MCF 10A (cell line): Measurements from ENCODE around the gene AKAP7. TPM values are rescaled to one million over a fixed set of nuclear protein-coding genes. Genes with fewer than 3 reads are reported as not detected.
"Not testable (repeated sequence)": the region's sequence is repeated elsewhere in the genome, so short reads cannot be mapped to it uniquely, and the experiment has no call there.

ENCODE experiments used
- BruUV-seq: library from RNA; stranded (reverse); fragments of 400-500 nt; replicated peaks from 2 replicates; lab custom pipeline; 2021; lab: Mats Ljungman, UMichigan
- CTCF ChIA-PET: fragments of 300-600 bp; sonication (Branson Sonifier 250); formaldehyde crosslinking; extraction: SDS; loops from one replicate; lab custom pipeline; 2021; ENCODE audit warnings: antibody characterized with exemption, inconsistent platforms; lab: Yijun Ruan, JAX
- POLR2A ChIA-PET: fragments of 300-600, 350-650 bp; sonication (Branson Sonifier 250); formaldehyde crosslinking; extraction: SDS; loops from one replicate; lab custom pipeline; 2020; ENCODE audit warnings: antibody characterized with exemption, inconsistent platforms; lab: Yijun Ruan, JAX
- DNase-seq: peaks from one replicate; pipeline ENCODE4 v3.0.0-alpha.2; 2018; ENCODE audit not compliant: unreplicated experiment
- H3K27ac Mint-ChIP-seq: one replicate; pipeline ENCODE4 v1.8.0; 2022; ENCODE audit warnings: mild to moderate bottlenecking, low read depth, mixed read lengths; ENCODE audit not compliant: unreplicated experiment
- H3K27me3 Mint-ChIP-seq: one replicate; pipeline ENCODE4 v1.8.0; 2022; ENCODE audit warnings: mixed read lengths; ENCODE audit not compliant: insufficient read depth, unreplicated experiment
- H3K36me3 Mint-ChIP-seq: one replicate; pipeline ENCODE4 v1.8.0; 2022; ENCODE audit warnings: mild to moderate bottlenecking, moderate library complexity, mixed read lengths; ENCODE audit not compliant: insufficient read depth, unreplicated experiment
- H3K4me1 Mint-ChIP-seq: one replicate; pipeline ENCODE4 v1.8.0; 2022; ENCODE audit warnings: mixed read lengths; ENCODE audit not compliant: insufficient read depth, unreplicated experiment
- H3K4me3 Mint-ChIP-seq: one replicate; pipeline ENCODE4 v1.8.0; 2022; ENCODE audit warnings: mild to moderate bottlenecking, moderate library complexity, mixed read lengths; ENCODE audit not compliant: unreplicated experiment
- H3K9me3 Mint-ChIP-seq: one replicate; pipeline ENCODE4 v1.8.0; 2022; ENCODE audit warnings: mixed read lengths; ENCODE audit not compliant: unreplicated experiment
- intact Hi-C: fragments of 100-400 bp; cut with micrococcal nuclease; formaldehyde crosslinking; loops from 2 replicates; pipeline ENCODE4 v1.14.1; 2022
- total RNA-seq: library from RNA; stranded (reverse); gene quantifications from 2 replicates; pipeline ENCODE4 v1.2.3, GENCODE V29; 2022
- TF ChIP-seq, protein P1 (sequence below): fragments of 200-600 bp; IDR thresholded peaks from one replicate; pipeline ENCODE4 v1.8.0; 2022; ENCODE audit warnings: antibody characterized with exemption, mild to moderate bottlenecking; ENCODE audit not compliant: unreplicated experiment

Gene AKAP7
- total RNA-seq, 1 experiment from 2014 or later: 5.6 TPM

- Mint-ChIP-seq H3K27ac (no peak overlapping the region), H3K9me3 (no peaks in the 10 kb centered on the region)
- POLR2A ChIA-PET: no interaction called here
These were observed 157.1 kb downstream of the AKAP7 start for GRCh38 chr6:131292145-131292938.

GRCh38 chr6:131293472-131293911 lies 158.2 kb downstream of the AKAP7 start:
- DNase-seq: no peak
- Mint-ChIP-seq H3K4me1 (peaks cover under 1% of the 10 kb centered on the region), H3K27me3 (no peaks in the 10 kb centered on the region), H3K27ac (no peak overlapping the region), H3K9me3 (no peaks in the 10 kb centered on the region), H3K4me3 (no peak overlapping the region), H3K36me3 (no peaks in the 10 kb centered on the region)
- intact Hi-C loops: no loop called here
- TF ChIP-seq, protein P1, sequence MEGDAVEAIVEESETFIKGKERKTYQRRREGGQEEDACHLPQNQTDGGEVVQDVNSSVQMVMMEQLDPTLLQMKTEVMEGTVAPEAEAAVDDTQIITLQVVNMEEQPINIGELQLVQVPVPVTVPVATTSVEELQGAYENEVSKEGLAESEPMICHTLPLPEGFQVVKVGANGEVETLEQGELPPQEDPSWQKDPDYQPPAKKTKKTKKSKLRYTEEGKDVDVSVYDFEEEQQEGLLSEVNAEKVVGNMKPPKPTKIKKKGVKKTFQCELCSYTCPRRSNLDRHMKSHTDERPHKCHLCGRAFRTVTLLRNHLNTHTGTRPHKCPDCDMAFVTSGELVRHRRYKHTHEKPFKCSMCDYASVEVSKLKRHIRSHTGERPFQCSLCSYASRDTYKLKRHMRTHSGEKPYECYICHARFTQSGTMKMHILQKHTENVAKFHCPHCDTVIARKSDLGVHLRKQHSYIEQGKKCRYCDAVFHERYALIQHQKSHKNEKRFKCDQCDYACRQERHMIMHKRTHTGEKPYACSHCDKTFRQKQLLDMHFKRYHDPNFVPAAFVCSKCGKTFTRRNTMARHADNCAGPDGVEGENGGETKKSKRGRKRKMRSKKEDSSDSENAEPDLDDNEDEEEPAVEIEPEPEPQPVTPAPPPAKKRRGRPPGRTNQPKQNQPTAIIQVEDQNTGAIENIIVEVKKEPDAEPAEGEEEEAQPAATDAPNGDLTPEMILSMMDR: no peak
- POLR2A ChIA-PET: no interaction called here
- CTCF ChIA-PET: interaction anchor here (0.7 kb wide), 2 partner anchors 100 to 188 kb away, joined by 3 read pairs; no protein-coding TSS in a partner anchor
- no TSS peak for BruUV-seq

More at GRCh38 chr6:131292145-131292938, 157.1 kb downstream of the AKAP7 start:
- H3K27me3 Mint-ChIP-seq: no peaks in the 10 kb centered on the region
- TF ChIP-seq, protein P1: no peak
- no peak overlapping the region for H3K4me3 Mint-ChIP-seq
- H3K4me1 Mint-ChIP-seq: no peaks in the 10 kb centered on the region
- CTCF ChIA-PET: interaction anchor here (0.8 to 1.1 kb wide), 2 partner anchors 9 to 242 kb away, joined by 3 read pairs; no protein-coding TSS in a partner anchor
- intact Hi-C loops: no loop called here
- no peaks in the 10 kb centered on the region for H3K36me3 Mint-ChIP-seq
- no TSS peak for BruUV-seq
- no peak for DNase-seq

DNA sequence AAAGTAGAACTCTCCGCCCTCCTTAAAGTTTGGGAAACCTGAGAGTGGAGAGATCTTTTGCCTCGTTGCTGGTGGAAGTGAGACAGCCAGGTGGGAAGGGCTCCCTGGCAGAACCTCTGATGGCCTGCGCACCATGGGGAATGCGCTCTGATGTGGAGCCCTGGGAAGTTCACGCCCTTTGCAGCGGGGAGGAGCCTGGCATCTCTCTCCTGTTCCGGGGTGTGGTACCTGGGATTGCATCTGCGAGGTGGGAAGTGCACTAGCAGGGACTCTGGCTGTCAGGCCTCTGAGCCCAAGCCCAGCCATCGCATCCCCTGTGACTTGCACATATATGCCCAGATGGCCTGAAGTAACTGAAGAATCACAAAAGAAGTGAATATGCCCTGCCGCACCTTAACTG lies 159.8 kb downstream of the AKAP7 start:
- Mint-ChIP-seq H3K4me1 (peaks cover 9% of the 10 kb centered on the region), H3K27ac (no peak overlapping the region), H3K9me3 (no peaks in the 10 kb centered on the region), H3K4me3 (no peak overlapping the region), H3K36me3 (no peaks in the 10 kb centered on the region), H3K27me3 (no peaks in the 10 kb centered on the region)
- BruUV-seq: no TSS peak
- intact Hi-C loops: no loop called here
- POLR2A ChIA-PET: no interaction called here
- DNase-seq: no peak
- TF ChIP-seq, protein P1: no peak
- CTCF ChIA-PET: no interaction called here

GRCh38 chr6:131300826-131301225 lies 165.6 kb downstream of the AKAP7 start:
- H3K27me3 Mint-ChIP-seq, DNase-seq, POLR2A ChIA-PET, BruUV-seq, intact Hi-C loops, H3K27ac Mint-ChIP-seq, H3K4me3 Mint-ChIP-seq, H3K4me1 Mint-ChIP-seq, H3K9me3 Mint-ChIP-seq, CTCF ChIA-PET, H3K36me3 Mint-ChIP-seq: not testable (repeated sequence)
